ENCODE data around the gene GOLGA1. TPM values are rescaled to one million over a fixed set of nuclear protein-coding genes. Genes with fewer than 3 reads are reported as not detected.

The GOLGA1 gene
- total and polyA plus RNA-seq, 9 of the 15 experiments (the other 6 are each of a cell fraction or from before 2014, with no cell fraction given) = 2.9 to 15.9 (median 8.5) TPM

DNA sequence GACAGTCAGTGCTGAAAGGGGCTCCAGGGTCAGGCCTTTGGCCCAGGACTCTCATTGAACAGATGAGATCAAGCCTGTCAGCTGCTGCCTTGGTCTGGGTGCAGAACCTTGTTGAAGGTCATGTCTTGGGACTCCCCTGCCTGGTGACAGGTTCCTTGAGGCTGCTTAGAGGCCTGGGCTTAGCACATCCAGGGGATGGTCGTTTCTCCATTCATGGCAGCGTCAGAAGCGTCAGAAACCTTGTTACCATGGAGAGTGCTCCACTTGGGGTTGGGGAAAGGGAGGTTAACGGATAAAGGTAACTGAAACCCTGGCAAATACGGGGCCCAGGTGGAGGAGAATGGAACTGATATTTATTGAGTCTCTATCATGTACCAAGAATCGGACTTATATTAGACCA, 70.2 kb downstream of the GOLGA1 start:
- Histone ChIP-seq H3K79me2 (ENCODE audit: control insufficient read depth, insufficient read depth, low read length) (peaks cover 89% of the 10 kb centered on the region), H3K36me3 (ENCODE audit: control insufficient read depth, insufficient read depth, low read length) (peaks cover 62% of the 10 kb centered on the region), H3K9ac (ENCODE audit: insufficient read depth in 1 of 2, low read depth in 2 of 2, low read length in 2 of 2) (peak overlapping the region; percentile 98 to 99), H3K9me1 (ENCODE audit: control insufficient read depth, insufficient read depth, low read length) (peaks cover 16% of the 10 kb centered on the region), H3K4me2 (ENCODE audit: insufficient read depth, low read length) (peak overlapping the region; percentile 100), H2AFZ (ENCODE audit: low read depth, low read length) (no peak overlapping the region), H3K9me3 (replicated peaks; ENCODE audit: control insufficient read depth, insufficient read depth, low read depth, low read length) (no peaks in the 10 kb centered on the region), H3K27me3 (ENCODE audit: control insufficient read depth in 2 of 2, insufficient read depth in 2 of 2, low read length in 2 of 2) (no peaks in the 10 kb centered on the region), H3K27ac (ENCODE audit: extremely low read depth, low read depth, low read length) (peak overlapping the region; percentile 97), H4K20me1 (replicated peaks; ENCODE audit: control insufficient read depth, insufficient read depth, low read length) (peaks cover 28% of the 10 kb centered on the region), H3K4me3 (peak overlapping the region; percentile 91), H3K4me1 (replicated peaks in 1 of 2; ENCODE audit: control insufficient read depth in 2 of 2, insufficient read depth in 2 of 2, low read length in 2 of 2) (peaks cover 35 to 50% of the 10 kb centered on the region in 2 experiments)
- BruUV-seq (replicated peaks) = no TSS peak
- DNase-seq (ENCODE audit: extremely low read depth in 1 of 4, low spot score in 3 of 4) (no peak), FAIRE-seq (peak; percentile 15), ATAC-seq (no peak)
- ChIA-PET POLR2A (interaction anchor here (0.6 to 2.0 kb wide), 9 partner anchors 9 to 1690 kb away, joined by 3 to 9 read pairs (median 3); partner anchors contain the start of genes ARPC5L and RPL35), CTCF (ENCODE audit: low intra/inter-chr PET ratio) (no interaction called here)
- intact Hi-C loops (cut with micrococcal nuclease) (loop anchor here (2.0 kb wide), 1 partner anchor 70 kb away; the partner anchor contains the start of gene GOLGA1), in situ Hi-C loops (cut with MboI) (no loop called here)
- 19% methylated on average over 6 of the region's 6 CpGs for WGBS (ENCODE audit: insufficient coverage, low coverage, missing lambda C conversion rate)
- no peak for TF ChIP-seq ZNF124 (CRISPR knock-in tag; IDR thresholded peaks at IDR 0.05)
- no peak for TF ChIP-seq ZNF785 (CRISPR knock-in tag; IDR thresholded peaks at IDR 0.05)
- TF ChIP-seq ERF (CRISPR knock-in tag; IDR thresholded peaks at IDR 0.05) = no peak
- peak; percentile 25 for TF ChIP-seq CHD1 (IDR thresholded peaks at IDR 0.05; ENCODE audit: low read length)
- no peak for TF ChIP-seq ETV1 (tag; conservative IDR thresholded peaks at IDR 0.05; ENCODE audit: low read depth)
- TF ChIP-seq, protein P1, sequence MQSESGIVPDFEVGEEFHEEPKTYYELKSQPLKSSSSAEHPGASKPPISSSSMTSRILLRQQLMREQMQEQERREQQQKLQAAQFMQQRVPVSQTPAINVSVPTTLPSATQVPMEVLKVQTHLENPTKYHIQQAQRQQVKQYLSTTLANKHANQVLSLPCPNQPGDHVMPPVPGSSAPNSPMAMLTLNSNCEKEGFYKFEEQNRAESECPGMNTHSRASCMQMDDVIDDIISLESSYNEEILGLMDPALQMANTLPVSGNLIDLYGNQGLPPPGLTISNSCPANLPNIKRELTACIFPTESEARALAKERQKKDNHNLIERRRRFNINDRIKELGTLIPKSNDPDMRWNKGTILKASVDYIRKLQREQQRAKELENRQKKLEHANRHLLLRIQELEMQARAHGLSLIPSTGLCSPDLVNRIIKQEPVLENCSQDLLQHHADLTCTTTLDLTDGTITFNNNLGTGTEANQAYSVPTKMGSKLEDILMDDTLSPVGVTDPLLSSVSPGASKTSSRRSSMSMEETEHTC (IDR thresholded peaks at IDR 0.05) = no peak
- TF ChIP-seq SIN3A (IDR thresholded peaks at IDR 0.05; ENCODE audit: borderline replicate concordance in 2 of 2, control insufficient read depth in 1 of 2, low read depth in 2 of 2, low read length in 2 of 2) = no peak
- no peak for TF ChIP-seq ZNF277 (CRISPR knock-in tag; IDR thresholded peaks at IDR 0.05; ENCODE audit: borderline replicate concordance)
- no peak for TF ChIP-seq KAT2B (IDR thresholded peaks at IDR 0.05; ENCODE audit: low read depth, low read length)
- no peak for TF ChIP-seq ZNF398 (CRISPR knock-in tag; IDR thresholded peaks at IDR 0.05)
- no peak for TF ChIP-seq CREM (IDR thresholded peaks at IDR 0.05; ENCODE audit: low read depth)
- no peak for TF ChIP-seq SNAPC5 (CRISPR knock-in tag; IDR thresholded peaks at IDR 0.05)
- TF ChIP-seq, protein P2, sequence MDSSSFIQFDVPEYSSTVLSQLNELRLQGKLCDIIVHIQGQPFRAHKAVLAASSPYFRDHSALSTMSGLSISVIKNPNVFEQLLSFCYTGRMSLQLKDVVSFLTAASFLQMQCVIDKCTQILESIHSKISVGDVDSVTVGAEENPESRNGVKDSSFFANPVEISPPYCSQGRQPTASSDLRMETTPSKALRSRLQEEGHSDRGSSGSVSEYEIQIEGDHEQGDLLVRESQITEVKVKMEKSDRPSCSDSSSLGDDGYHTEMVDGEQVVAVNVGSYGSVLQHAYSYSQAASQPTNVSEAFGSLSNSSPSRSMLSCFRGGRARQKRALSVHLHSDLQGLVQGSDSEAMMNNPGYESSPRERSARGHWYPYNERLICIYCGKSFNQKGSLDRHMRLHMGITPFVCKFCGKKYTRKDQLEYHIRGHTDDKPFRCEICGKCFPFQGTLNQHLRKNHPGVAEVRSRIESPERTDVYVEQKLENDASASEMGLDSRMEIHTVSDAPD (CRISPR knock-in tag; IDR thresholded peaks at IDR 0.05) = no peak
- peak; percentile 3; the same call in 1 of the 2 replicates for TF ChIP-seq ZNF12 (CRISPR knock-in tag; IDR thresholded peaks at IDR 0.05)
- no peak for TF ChIP-seq SAFB (IDR thresholded peaks at IDR 0.05; ENCODE audit: borderline replicate concordance, low read depth, low read length)
- TF ChIP-seq NR1H2 (CRISPR knock-in tag; IDR thresholded peaks at IDR 0.05) = no peak
- no peak for TF ChIP-seq RB1 (IDR thresholded peaks at IDR 0.05; ENCODE audit: low read depth)
